ENCODE data around the gene ETDA. TPM values are rescaled to one million over a fixed set of nuclear protein-coding genes. Genes with fewer than 3 reads are reported as not detected.
"Not testable (repeated sequence)": the region's sequence is repeated elsewhere in the genome, so short reads cannot be mapped to it uniquely, and the experiment has no call there.

Gene ETDA
- total and polyA plus RNA-seq, 2 donors (not counting 1 experiment from before 2014, with no cell fraction given): not detected

GRCh38 chrX:135256923-135257322 is 5.1 kb downstream of the ETDA start:
- Histone ChIP-seq H3K27me3 (ENCODE audit: control insufficient read depth, insufficient read depth, low read length) (no peaks in the 10 kb centered on the region), H3K79me2 (ENCODE audit: control insufficient read depth, insufficient read depth, low read length) (no peaks in the 10 kb centered on the region), H3K9me3 (ENCODE audit: control insufficient read depth, insufficient read depth, low read depth, low read length) (no peaks in the 10 kb centered on the region), H3K27ac (ENCODE audit: insufficient read depth, low read length) (no peak overlapping the region), H3K36me3 (ENCODE audit: control insufficient read depth, insufficient read depth, low read length) (no peaks in the 10 kb centered on the region), H3K4me2 (ENCODE audit: extremely low read depth, insufficient read depth, low read length) (no peak overlapping the region), H3K9ac (ENCODE audit: insufficient read depth, low read length) (no peak overlapping the region), H2AFZ (ENCODE audit: low read length) (no peak overlapping the region), H3K4me3 (replicated peaks in 1 of 4; ENCODE audit: control extremely low read depth in 1 of 4, insufficient read depth in 1 of 4, low read depth in 3 of 4, low read length in 4 of 4) (no peak overlapping the region), H4K20me1 (ENCODE audit: control insufficient read depth, extremely low read depth, insufficient read depth, low read length) (no peaks in the 10 kb centered on the region), H3K4me1 (ENCODE audit: control insufficient read depth, extremely low read depth, insufficient read depth, low read length) (no peaks in the 10 kb centered on the region)
- TF ChIP-seq EZH2 (IDR thresholded peaks at IDR 0.05; ENCODE audit: low read length, missing control alignments) (no peak), CTCF (conservative IDR thresholded peaks at IDR 0.05 in 1 of 2, IDR thresholded peaks at IDR 0.05 in 1 of 2; ENCODE audit: low read depth in 1 of 2, low read length in 2 of 2) (no peak)
- no peak for DNase-seq (ENCODE audit: low read depth in 2 of 2)

GRCh38 chrX:135257469-135257868 is 5.6 kb downstream of the ETDA start:
- Histone ChIP-seq H3K79me2 (ENCODE audit: control insufficient read depth, insufficient read depth, low read length) (no peaks in the 10 kb centered on the region), H4K20me1 (ENCODE audit: control insufficient read depth, extremely low read depth, insufficient read depth, low read length) (no peaks in the 10 kb centered on the region), H3K9me3 (ENCODE audit: control insufficient read depth, insufficient read depth, low read depth, low read length) (no peaks in the 10 kb centered on the region), H3K36me3 (ENCODE audit: control insufficient read depth, insufficient read depth, low read length) (no peaks in the 10 kb centered on the region), H3K27ac (ENCODE audit: insufficient read depth, low read length) (no peak overlapping the region), H3K9ac (ENCODE audit: insufficient read depth, low read length) (no peak overlapping the region), H3K4me2 (ENCODE audit: extremely low read depth, insufficient read depth, low read length) (no peak overlapping the region), H2AFZ (ENCODE audit: low read length) (no peak overlapping the region), H3K4me3 (replicated peaks in 1 of 4; ENCODE audit: control extremely low read depth in 1 of 4, insufficient read depth in 1 of 4, low read depth in 3 of 4, low read length in 4 of 4) (no peak overlapping the region), H3K4me1 (ENCODE audit: control insufficient read depth, extremely low read depth, insufficient read depth, low read length) (no peaks in the 10 kb centered on the region), H3K27me3 (ENCODE audit: control insufficient read depth, insufficient read depth, low read length) (no peaks in the 10 kb centered on the region)
- no peak for DNase-seq (ENCODE audit: low read depth in 2 of 2)
- TF ChIP-seq EZH2 (IDR thresholded peaks at IDR 0.05; ENCODE audit: low read length, missing control alignments) (no peak), CTCF (conservative IDR thresholded peaks at IDR 0.05 in 1 of 2, IDR thresholded peaks at IDR 0.05 in 1 of 2; ENCODE audit: low read depth in 1 of 2, low read length in 2 of 2) (no peak)

- not testable (repeated sequence) for DNase-seq (ENCODE audit: low read depth in 2 of 2); H3K27me3 ChIP-seq (ENCODE audit: control insufficient read depth, insufficient read depth, low read length); H3K4me2 ChIP-seq (ENCODE audit: extremely low read depth, insufficient read depth, low read length); H3K27ac ChIP-seq (ENCODE audit: insufficient read depth, low read length); H3K4me1 ChIP-seq (ENCODE audit: control insufficient read depth, extremely low read depth, insufficient read depth, low read length); H3K4me3 ChIP-seq (replicated peaks in 1 of 4; ENCODE audit: control extremely low read depth in 1 of 4, insufficient read depth in 1 of 4, low read depth in 3 of 4, low read length in 4 of 4); H3K9me3 ChIP-seq (ENCODE audit: control insufficient read depth, insufficient read depth, low read depth, low read length); H4K20me1 ChIP-seq (ENCODE audit: control insufficient read depth, extremely low read depth, insufficient read depth, low read length); H3K79me2 ChIP-seq (ENCODE audit: control insufficient read depth, insufficient read depth, low read length); H3K9ac ChIP-seq (ENCODE audit: insufficient read depth, low read length); H3K36me3 ChIP-seq (ENCODE audit: control insufficient read depth, insufficient read depth, low read length); H2AFZ ChIP-seq (ENCODE audit: low read length)
These were observed 9.1 kb downstream of the ETDA start for GRCh38 chrX:135260976-135261375.

- not testable (repeated sequence) for H2AFZ ChIP-seq (ENCODE audit: low read length); DNase-seq (ENCODE audit: low read depth in 2 of 2); H4K20me1 ChIP-seq (ENCODE audit: control insufficient read depth, extremely low read depth, insufficient read depth, low read length); H3K4me1 ChIP-seq (ENCODE audit: control insufficient read depth, extremely low read depth, insufficient read depth, low read length); H3K36me3 ChIP-seq (ENCODE audit: control insufficient read depth, insufficient read depth, low read length); H3K27ac ChIP-seq (ENCODE audit: insufficient read depth, low read length); H3K9me3 ChIP-seq (ENCODE audit: control insufficient read depth, insufficient read depth, low read depth, low read length); H3K4me2 ChIP-seq (ENCODE audit: extremely low read depth, insufficient read depth, low read length); H3K27me3 ChIP-seq (ENCODE audit: control insufficient read depth, insufficient read depth, low read length); H3K9ac ChIP-seq (ENCODE audit: insufficient read depth, low read length); H3K79me2 ChIP-seq (ENCODE audit: control insufficient read depth, insufficient read depth, low read length); H3K4me3 ChIP-seq (replicated peaks in 1 of 4; ENCODE audit: control extremely low read depth in 1 of 4, insufficient read depth in 1 of 4, low read depth in 3 of 4, low read length in 4 of 4)
These were observed 11.5 kb downstream of the ETDA start for GRCh38 chrX:135263376-135263775.
